Astrocyte (in vitro differentiated cells and primary cell): ENCODE data around the gene MNAT1. TPM values are rescaled to one million over a fixed set of nuclear protein-coding genes. Genes with fewer than 3 reads are reported as not detected.

Experiments used
- DNase-seq: peaks from one replicate; pipeline ENCODE4 v3.0.0-alpha.2; 2010; ENCODE audit warnings: low read depth
- FAIRE-seq: peaks from 2 replicates; lab custom pipeline; 2011; peaks lifted over from hg19 to GRCh38; lab: Jason Lieb, UNC
- H2AFZ ChIP-seq: 2 replicates; pipeline ENCODE4 v1.6.0; 2012; ENCODE audit warnings: low read depth, low read length, inconsistent platforms
- H3K27ac ChIP-seq: 2 replicates; pipeline ENCODE4 v1.5.1; 2011; ENCODE audit warnings: low read depth, low read length, inconsistent platforms
- H3K27me3 ChIP-seq: 2 replicates; pipeline ENCODE4 v1.6.0; 2011; ENCODE audit warnings: low read length, inconsistent platforms; ENCODE audit not compliant: insufficient read depth
- H3K36me3 ChIP-seq: 2 replicates; pipeline ENCODE4 v1.5.1; 2011; ENCODE audit warnings: low read length, inconsistent platforms; ENCODE audit not compliant: insufficient read depth
- H3K4me1 ChIP-seq: 2 replicates; pipeline ENCODE4 v1.5.1; 2011; ENCODE audit warnings: low read length, inconsistent platforms; ENCODE audit not compliant: insufficient read depth
- H3K4me2 ChIP-seq: 2 replicates; pipeline ENCODE4 v1.6.0; 2012; ENCODE audit warnings: low read length, inconsistent platforms
- H3K4me3 ChIP-seq: 2 replicates; pipeline ENCODE4 v1.5.1; 2011; ENCODE audit warnings: low read depth, mild to moderate bottlenecking, low read length, inconsistent platforms; ENCODE audit not compliant: insufficient read depth
- H3K79me2 ChIP-seq: 2 replicates; pipeline ENCODE4 v1.6.0; 2012; ENCODE audit warnings: mild to moderate bottlenecking, low read length, inconsistent platforms; ENCODE audit not compliant: insufficient read depth
- H3K9ac ChIP-seq: 2 replicates; pipeline ENCODE4 v1.6.0; 2012; ENCODE audit warnings: mild to moderate bottlenecking, low read length, inconsistent platforms
- H3K9me3 ChIP-seq: 2 replicates; pipeline ENCODE4 v1.5.1; 2012; ENCODE audit warnings: low read depth, mild to moderate bottlenecking, low read length, inconsistent platforms; ENCODE audit not compliant: insufficient read depth
- H4K20me1 ChIP-seq: 2 replicates; pipeline ENCODE4 v1.6.0; 2012; ENCODE audit warnings: low read length, inconsistent platforms; ENCODE audit not compliant: insufficient read depth
- H3K27ac Mint-ChIP-seq: one replicate; pipeline ENCODE4 v1.8.0; 2021; ENCODE audit warnings: mild to moderate bottlenecking, mixed read lengths; ENCODE audit not compliant: unreplicated experiment
- H3K27me3 Mint-ChIP-seq: one replicate; pipeline ENCODE4 v1.8.0; 2021; ENCODE audit warnings: low read depth, mixed read lengths; ENCODE audit not compliant: unreplicated experiment
- H3K36me3 Mint-ChIP-seq: one replicate; pipeline ENCODE4 v1.8.0; 2021; ENCODE audit warnings: low read depth, mixed read lengths; ENCODE audit not compliant: unreplicated experiment
- H3K4me1 Mint-ChIP-seq: one replicate; pipeline ENCODE4 v1.8.0; 2021; ENCODE audit warnings: low read depth, mixed read lengths; ENCODE audit not compliant: unreplicated experiment
- H3K4me3 Mint-ChIP-seq: one replicate; pipeline ENCODE4 v1.8.0; 2021; ENCODE audit warnings: mild to moderate bottlenecking, moderate library complexity, mixed read lengths; ENCODE audit not compliant: unreplicated experiment
- H3K9me3 Mint-ChIP-seq: one replicate; pipeline ENCODE4 v1.8.0; 2021; ENCODE audit warnings: mild to moderate bottlenecking, mixed read lengths; ENCODE audit not compliant: unreplicated experiment
- EZH2 ChIP-seq: IDR thresholded peaks from 2 replicates; pipeline ENCODE4 v1.6.1; 2012; ENCODE audit warnings: mild to moderate bottlenecking, low read length, inconsistent platforms; ENCODE audit not compliant: insufficient read depth
- total RNA-seq: library from RNA; stranded (reverse); gene quantifications from 2 replicates; pipeline ENCODE4 v1.2.1, GENCODE V29; 2021
- TF ChIP-seq, protein P1 (sequence below): IDR thresholded peaks from 2 replicates; pipeline ENCODE4 v1.5.1; 2011; ENCODE audit warnings: low read depth, mild to moderate bottlenecking, inconsistent platforms, low read length, moderate library complexity; ENCODE audit not compliant: insufficient read depth

The MNAT1 gene
- total RNA-seq, 1 donor from 2014 or later = 36.0 TPM

DNA sequence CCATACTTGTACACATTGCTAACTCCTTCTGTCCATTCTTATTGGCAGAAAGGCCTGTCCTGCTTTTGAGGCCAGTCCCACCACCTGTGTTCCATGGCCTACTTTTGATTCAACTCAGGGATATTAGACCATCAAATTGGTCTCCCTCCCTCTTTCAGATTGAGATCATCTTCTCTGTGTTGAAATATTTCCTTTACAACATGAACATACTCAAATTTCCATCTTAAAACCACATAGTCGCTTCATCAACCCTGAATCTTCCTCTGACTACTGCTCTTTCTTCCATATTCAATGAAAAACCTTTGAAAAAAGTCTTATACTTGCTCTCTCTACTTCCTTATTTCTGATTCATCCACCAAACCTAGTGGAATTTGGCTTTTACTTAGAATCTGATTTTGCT lies 211.4 kb downstream of the MNAT1 start:
- Histone ChIP-seq H3K4me2 (no peak overlapping the region), H3K27ac (no peak overlapping the region), H4K20me1 (no peaks in the 10 kb centered on the region), H3K9me3 (no peaks in the 10 kb centered on the region), H3K9ac (no peak overlapping the region), H3K4me3 (no peak overlapping the region), H3K27me3 (no peaks in the 10 kb centered on the region), H3K4me1 (no peaks in the 10 kb centered on the region), H3K36me3 (no peaks in the 10 kb centered on the region), H2AFZ (no peak overlapping the region), H3K79me2 (no peaks in the 10 kb centered on the region)
- Mint-ChIP-seq H3K36me3 (no peaks in the 10 kb centered on the region), H3K9me3 (no peaks in the 10 kb centered on the region), H3K4me3 (no peak overlapping the region), H3K4me1 (peaks cover 7% of the 10 kb centered on the region), H3K27ac (no peak overlapping the region), H3K27me3 (no peaks in the 10 kb centered on the region)
- DNase-seq (peak; percentile 36), FAIRE-seq (no peak)
- TF ChIP-seq, protein P1, sequence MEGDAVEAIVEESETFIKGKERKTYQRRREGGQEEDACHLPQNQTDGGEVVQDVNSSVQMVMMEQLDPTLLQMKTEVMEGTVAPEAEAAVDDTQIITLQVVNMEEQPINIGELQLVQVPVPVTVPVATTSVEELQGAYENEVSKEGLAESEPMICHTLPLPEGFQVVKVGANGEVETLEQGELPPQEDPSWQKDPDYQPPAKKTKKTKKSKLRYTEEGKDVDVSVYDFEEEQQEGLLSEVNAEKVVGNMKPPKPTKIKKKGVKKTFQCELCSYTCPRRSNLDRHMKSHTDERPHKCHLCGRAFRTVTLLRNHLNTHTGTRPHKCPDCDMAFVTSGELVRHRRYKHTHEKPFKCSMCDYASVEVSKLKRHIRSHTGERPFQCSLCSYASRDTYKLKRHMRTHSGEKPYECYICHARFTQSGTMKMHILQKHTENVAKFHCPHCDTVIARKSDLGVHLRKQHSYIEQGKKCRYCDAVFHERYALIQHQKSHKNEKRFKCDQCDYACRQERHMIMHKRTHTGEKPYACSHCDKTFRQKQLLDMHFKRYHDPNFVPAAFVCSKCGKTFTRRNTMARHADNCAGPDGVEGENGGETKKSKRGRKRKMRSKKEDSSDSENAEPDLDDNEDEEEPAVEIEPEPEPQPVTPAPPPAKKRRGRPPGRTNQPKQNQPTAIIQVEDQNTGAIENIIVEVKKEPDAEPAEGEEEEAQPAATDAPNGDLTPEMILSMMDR = no peak
- no peak for TF ChIP-seq EZH2

DNA sequence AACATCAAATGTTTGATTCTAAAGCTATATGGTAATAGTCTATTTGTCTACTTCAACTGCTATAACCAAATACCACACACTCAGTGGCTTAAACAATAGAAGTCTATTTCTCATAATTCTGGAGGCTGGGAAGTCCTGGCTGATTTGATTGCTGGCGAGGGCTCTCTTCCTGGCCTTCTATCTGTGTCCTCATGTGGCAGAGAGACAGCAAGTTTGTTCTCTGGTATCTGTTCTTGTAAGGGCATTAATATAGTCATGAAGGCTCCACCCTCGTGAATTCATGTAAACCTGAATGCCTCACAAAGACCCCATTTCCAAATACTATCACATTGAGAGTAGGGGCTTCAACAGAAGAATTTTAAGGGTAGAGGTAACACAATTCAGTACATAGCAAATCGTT lies 212.2 kb downstream of the MNAT1 start:
- no peaks in the 10 kb centered on the region for H3K27me3 Mint-ChIP-seq
- no peaks in the 10 kb centered on the region for H4K20me1 ChIP-seq
- H3K9ac ChIP-seq = no peak overlapping the region
- H3K79me2 ChIP-seq = no peaks in the 10 kb centered on the region
- no peak overlapping the region for H2AFZ ChIP-seq
- H3K4me1 Mint-ChIP-seq = peaks cover 7% of the 10 kb centered on the region
- no peak overlapping the region for H3K27ac ChIP-seq
- H3K9me3 ChIP-seq = no peaks in the 10 kb centered on the region
- H3K27me3 ChIP-seq = no peaks in the 10 kb centered on the region
- no peaks in the 10 kb centered on the region for H3K36me3 Mint-ChIP-seq
- no peak for DNase-seq
- no peak overlapping the region for H3K27ac Mint-ChIP-seq
- peaks cover 3% of the 10 kb centered on the region for H3K4me1 ChIP-seq
- no peaks in the 10 kb centered on the region for H3K9me3 Mint-ChIP-seq
- no peak overlapping the region for H3K4me3 Mint-ChIP-seq
- H3K36me3 ChIP-seq = no peaks in the 10 kb centered on the region
- TF ChIP-seq, protein P1 = no peak
- TF ChIP-seq EZH2 = no peak
- no peak for FAIRE-seq
- no peak overlapping the region for H3K4me3 ChIP-seq
- no peak overlapping the region for H3K4me2 ChIP-seq

DNA sequence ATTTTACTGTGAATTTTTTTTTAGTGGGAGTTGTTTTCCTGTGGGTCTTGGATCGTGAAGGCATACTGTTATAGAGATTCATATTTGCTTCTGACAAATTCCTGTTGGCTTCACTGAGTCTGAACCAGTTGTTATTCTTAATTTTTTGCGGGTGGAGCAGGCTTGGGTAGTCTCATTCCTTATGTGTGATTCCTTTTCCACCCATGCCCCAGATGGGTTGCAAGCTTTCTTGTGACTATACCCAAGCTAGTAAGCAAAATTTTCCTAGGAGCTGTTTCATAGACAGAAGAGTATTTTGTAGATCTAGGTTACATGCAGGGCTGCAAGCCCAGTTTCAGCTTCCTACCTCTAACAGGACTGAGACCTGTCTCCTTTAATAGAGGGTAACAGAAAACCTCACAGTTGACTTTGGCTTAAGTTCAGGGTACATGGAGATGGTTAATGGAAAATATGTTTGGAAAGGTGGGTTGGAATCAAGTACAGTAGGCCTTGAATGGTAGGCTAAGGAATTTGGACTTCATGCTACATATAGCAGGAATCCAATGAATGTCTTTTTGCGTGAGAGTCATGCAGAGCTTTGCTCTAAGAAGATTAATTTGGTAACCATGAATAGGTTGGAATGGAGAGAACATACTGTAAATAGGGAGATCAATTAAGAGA lies 217.3 kb downstream of the MNAT1 start:
- Mint-ChIP-seq H3K27me3 (no peaks in the 10 kb centered on the region), H3K27ac (no peak overlapping the region), H3K36me3 (peaks cover 7% of the 10 kb centered on the region), H3K4me1 (no peaks in the 10 kb centered on the region), H3K4me3 (no peak overlapping the region), H3K9me3 (no peaks in the 10 kb centered on the region)
- TF ChIP-seq EZH2 = no peak
- TF ChIP-seq, protein P1 = no peak
- Histone ChIP-seq H3K4me1 (peaks cover 3% of the 10 kb centered on the region), H3K36me3 (no peaks in the 10 kb centered on the region), H3K79me2 (no peaks in the 10 kb centered on the region), H4K20me1 (no peaks in the 10 kb centered on the region), H3K27me3 (no peaks in the 10 kb centered on the region), H2AFZ (no peak overlapping the region), H3K4me3 (no peak overlapping the region), H3K9ac (no peak overlapping the region), H3K27ac (no peak overlapping the region), H3K9me3 (no peaks in the 10 kb centered on the region), H3K4me2 (no peak overlapping the region)
- FAIRE-seq (no peak), DNase-seq (peak; percentile 62)
